Ishikawa (cell line): ENCODE data around the gene SRPK2.

Source experiments
- EGR1 ChIP-seq: IDR thresholded peaks from 2 replicates; pipeline ENCODE4 v1.6.1; 2012
- EP300 ChIP-seq: IDR thresholded peaks from 2 replicates; pipeline ENCODE4 v1.6.1; 2012; ENCODE audit warnings: borderline replicate concordance
- FOXM1 ChIP-seq: IDR thresholded peaks from 2 replicates; pipeline ENCODE4 v1.6.1; 2012; ENCODE audit warnings: low read depth, borderline replicate concordance
- NFIC ChIP-seq: IDR thresholded peaks from 2 replicates; pipeline ENCODE4 v1.6.1; 2012
- TAF1 ChIP-seq: IDR thresholded peaks from 2 replicates; pipeline ENCODE4 v1.6.1; 2012; ENCODE audit warnings: low read depth, mild to moderate bottlenecking
- TCF12 ChIP-seq: IDR thresholded peaks from 2 replicates; pipeline ENCODE4 v1.6.1; 2012; ENCODE audit warnings: low read depth
- TEAD4 ChIP-seq: IDR thresholded peaks from 2 replicates; pipeline ENCODE4 v1.6.1; 2012
- ZBTB7A ChIP-seq: IDR thresholded peaks from 2 replicates; pipeline ENCODE4 v1.6.1; 2012; ENCODE audit warnings: low read depth
- TF ChIP-seq, protein P1 (sequence below): IDR thresholded peaks from 2 replicates; pipeline ENCODE4 v1.6.1; 2012
- TF ChIP-seq, protein P2 (sequence below): IDR thresholded peaks from 2 replicates; pipeline ENCODE4 v1.6.1; 2012; ENCODE audit warnings: low read depth, mild to moderate bottlenecking

DNA sequence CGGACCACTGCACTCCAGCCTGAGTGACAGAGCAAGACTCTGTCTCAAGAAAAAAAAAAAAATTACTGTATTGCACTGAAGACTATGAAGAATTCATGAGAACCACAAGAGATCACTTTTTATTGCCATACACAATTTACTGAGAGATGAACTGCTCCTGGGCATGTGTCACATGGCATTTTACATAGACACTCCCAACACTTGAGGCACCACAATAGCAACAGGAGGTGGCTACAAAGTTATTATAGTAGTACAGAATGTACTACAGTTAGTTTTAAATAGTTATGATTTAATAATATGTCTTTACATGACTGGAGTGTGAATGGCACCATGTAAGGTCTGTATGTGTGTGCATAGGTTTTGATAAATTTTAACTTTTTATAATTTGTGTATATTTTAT, 304.1 kb downstream of the SRPK2 start:
- TF ChIP-seq, protein P1, sequence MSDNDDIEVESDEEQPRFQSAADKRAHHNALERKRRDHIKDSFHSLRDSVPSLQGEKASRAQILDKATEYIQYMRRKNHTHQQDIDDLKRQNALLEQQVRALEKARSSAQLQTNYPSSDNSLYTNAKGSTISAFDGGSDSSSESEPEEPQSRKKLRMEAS = no peak
- TF ChIP-seq, protein P2, sequence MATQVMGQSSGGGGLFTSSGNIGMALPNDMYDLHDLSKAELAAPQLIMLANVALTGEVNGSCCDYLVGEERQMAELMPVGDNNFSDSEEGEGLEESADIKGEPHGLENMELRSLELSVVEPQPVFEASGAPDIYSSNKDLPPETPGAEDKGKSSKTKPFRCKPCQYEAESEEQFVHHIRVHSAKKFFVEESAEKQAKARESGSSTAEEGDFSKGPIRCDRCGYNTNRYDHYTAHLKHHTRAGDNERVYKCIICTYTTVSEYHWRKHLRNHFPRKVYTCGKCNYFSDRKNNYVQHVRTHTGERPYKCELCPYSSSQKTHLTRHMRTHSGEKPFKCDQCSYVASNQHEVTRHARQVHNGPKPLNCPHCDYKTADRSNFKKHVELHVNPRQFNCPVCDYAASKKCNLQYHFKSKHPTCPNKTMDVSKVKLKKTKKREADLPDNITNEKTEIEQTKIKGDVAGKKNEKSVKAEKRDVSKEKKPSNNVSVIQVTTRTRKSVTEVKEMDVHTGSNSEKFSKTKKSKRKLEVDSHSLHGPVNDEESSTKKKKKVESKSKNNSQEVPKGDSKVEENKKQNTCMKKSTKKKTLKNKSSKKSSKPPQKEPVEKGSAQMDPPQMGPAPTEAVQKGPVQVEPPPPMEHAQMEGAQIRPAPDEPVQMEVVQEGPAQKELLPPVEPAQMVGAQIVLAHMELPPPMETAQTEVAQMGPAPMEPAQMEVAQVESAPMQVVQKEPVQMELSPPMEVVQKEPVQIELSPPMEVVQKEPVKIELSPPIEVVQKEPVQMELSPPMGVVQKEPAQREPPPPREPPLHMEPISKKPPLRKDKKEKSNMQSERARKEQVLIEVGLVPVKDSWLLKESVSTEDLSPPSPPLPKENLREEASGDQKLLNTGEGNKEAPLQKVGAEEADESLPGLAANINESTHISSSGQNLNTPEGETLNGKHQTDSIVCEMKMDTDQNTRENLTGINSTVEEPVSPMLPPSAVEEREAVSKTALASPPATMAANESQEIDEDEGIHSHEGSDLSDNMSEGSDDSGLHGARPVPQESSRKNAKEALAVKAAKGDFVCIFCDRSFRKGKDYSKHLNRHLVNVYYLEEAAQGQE = no peak
- TF ChIP-seq FOXM1 (no peak), TAF1 (no peak), EGR1 (no peak), TCF12 (no peak), EP300 (no peak), TEAD4 (no peak), NFIC (no peak), ZBTB7A (no peak)
